Kasumi-1 (cell line): ENCODE measurements around the gene IFIT1.
"Not testable (repeated sequence)": the region's sequence is repeated elsewhere in the genome, so short reads cannot be mapped to it uniquely, and the experiment has no call there.

Source experiments
- DNase-seq, 2 experiments: peaks; one replicate each; lab custom pipeline; 2025; lab: John Stamatoyannopoulos, UW

Gene IFIT1

GRCh38 chr10:89367529-89367928, 24.9 kb upstream of the IFIT1 start:
- DNase-seq = no peak

GRCh38 chr10:89368129-89368528, 24.3 kb upstream of the IFIT1 start:
- DNase-seq = no peak

GRCh38 chr10:89369156-89370105, 23.0 kb upstream of the IFIT1 start:
- peak; percentile 66 to 85 for DNase-seq

- no peak for DNase-seq
Measured at GRCh38 chr10:89371079-89371478, 21.3 kb upstream of the IFIT1 start.

- DNase-seq = no peak
Measured at GRCh38 chr10:89371987-89372386, 20.4 kb upstream of the IFIT1 start.

GRCh38 chr10:89373916-89374711, 18.3 kb upstream of the IFIT1 start:
- no peak for DNase-seq

- DNase-seq = no peak
Measured at GRCh38 chr10:89374713-89375141, 17.7 kb upstream of the IFIT1 start.

- no peak for DNase-seq
Measured at GRCh38 chr10:89377705-89378637, 14.5 kb upstream of the IFIT1 start, which contains the start of gene IFIT1B. Gene IFIT1B, plus strand, starts transcription at chr10:89378056. Its CDS starts 80 bp downstream, at chr10:89378136.

- DNase-seq = no peak
Measured at GRCh38 chr10:89379103-89379502, 13.3 kb upstream of the IFIT1 start.

GRCh38 chr10:89382757-89383156, 9.7 kb upstream of the IFIT1 start:
- no peak for DNase-seq

- DNase-seq = peak; percentile 94
Measured at GRCh38 chr10:89384474-89385340, 7.7 kb upstream of the IFIT1 start.

- no peak for DNase-seq
Measured at GRCh38 chr10:89388806-89389205, 3.6 kb upstream of the IFIT1 start.

- peak; percentile 57 to 69 for DNase-seq
Measured at GRCh38 chr10:89389254-89389653, 3.2 kb upstream of the IFIT1 start.

GRCh38 chr10:89390476-89391225, 1.8 kb upstream of the IFIT1 start:
- no peak for DNase-seq

- DNase-seq = not testable (repeated sequence)
Measured at GRCh38 chr10:89391226-89391576, 1.2 kb upstream of the IFIT1 start.

GRCh38 chr10:89392974-89393373, 551 bp downstream of the IFIT1 start:
- peak; percentile 37 to 41 for DNase-seq

GRCh38 chr10:89393898-89394297, 1.5 kb downstream of the IFIT1 start:
- no peak for DNase-seq

GRCh38 chr10:89395141-89395540, 2.7 kb downstream of the IFIT1 start:
- DNase-seq = no peak

- DNase-seq = no peak
Measured at GRCh38 chr10:89398003-89398749, 5.8 kb downstream of the IFIT1 start.
